PC-3 (cell line): ENCODE measurements around the gene RNF4. TPM values are rescaled to one million over a fixed set of nuclear protein-coding genes. Genes with fewer than 3 reads are reported as not detected.

Experiments used
- ATAC-seq: fragments of 200-7000 bp; cut with Tn5 transposase; 2 replicates; pipeline ENCODE4 v1.9.1; 2020; ENCODE audit warnings: mild to moderate bottlenecking, moderate library complexity
- BruUV-seq: library from RNA; stranded (reverse); fragments of 400-500 nt; replicated peaks from 2 replicates; lab custom pipeline; 2021; lab: Mats Ljungman, UMichigan
- CTCF ChIA-PET: fragments of 300-600 bp; sonication (Branson Sonifier 250); formaldehyde crosslinking; loops from one replicate; lab custom pipeline; 2022; ENCODE audit warnings: antibody characterized with exemption; lab: Charles Lee
- POLR2A ChIA-PET: fragments of 300-600 bp; sonication (Branson Sonifier 250); formaldehyde crosslinking; loops from one replicate; lab custom pipeline; 2022; ENCODE audit warnings: antibody characterized with exemption; ENCODE audit not compliant: unreplicated experiment; lab: Charles Lee
- DNase-seq: peaks from one replicate; pipeline ENCODE4 v3.0.0-alpha.2; 2015
- H2AFZ ChIP-seq: fragments of 300-600 bp; sonication (generic); 2 replicates; pipeline ENCODE4 v1.6.0; 2016; ENCODE audit warnings: antibody characterized with exemption, low read length
- H3F3A ChIP-seq: fragments of 300-600 bp; sonication (generic); one replicate; pipeline ENCODE4 v1.6.0; 2017; ENCODE audit warnings: antibody characterized with exemption, low read length, control low read depth, mild to moderate bottlenecking; ENCODE audit not compliant: unreplicated experiment
- H3K27ac ChIP-seq: fragments of 300-600 bp; sonication (generic); 2 replicates; pipeline ENCODE4 v1.5.1; 2016; ENCODE audit warnings: mild to moderate bottlenecking, low read length
- H3K27me3 ChIP-seq: fragments of 300-600 bp; sonication (generic); 2 replicates; pipeline ENCODE4 v1.6.1; 2016; ENCODE audit warnings: low read length, mixed read lengths
- H3K36me3 ChIP-seq: fragments of 300-600 bp; sonication (generic); 2 replicates; pipeline ENCODE4 v1.6.1; 2016; ENCODE audit warnings: low read depth, mixed run types, low read length, mixed read lengths
- H3K4me1 ChIP-seq: fragments of 300-600 bp; sonication (generic); 2 replicates; pipeline ENCODE4 v1.5.1; 2016; ENCODE audit warnings: low read length; ENCODE audit not compliant: insufficient read depth
- H3K4me2 ChIP-seq: fragments of 300-600 bp; sonication (generic); 2 replicates; pipeline ENCODE4 v1.6.0; 2016; ENCODE audit warnings: low read length
- H3K4me3 ChIP-seq: fragments of 300-600 bp; sonication (generic); 2 replicates; pipeline ENCODE4 v1.5.1; 2016; ENCODE audit warnings: mild to moderate bottlenecking, low read length, mixed read lengths
- H3K79me2 ChIP-seq: fragments of 300-600 bp; sonication (generic); 2 replicates; pipeline ENCODE4 v1.6.1; 2017; ENCODE audit warnings: low read length, mixed read lengths
- H3K9ac ChIP-seq: fragments of 300-600 bp; sonication (generic); 2 replicates; pipeline ENCODE4 v1.6.0; 2016; ENCODE audit warnings: mild to moderate bottlenecking, low read length
- H3K9me2 ChIP-seq: fragments of 300-600 bp; sonication (generic); replicated peaks from 2 replicates; pipeline ENCODE4 v1.6.1; 2016; ENCODE audit warnings: mixed run types, low read length, mixed read lengths
- H3K9me3 ChIP-seq: fragments of 300-600 bp; sonication (generic); 2 replicates; pipeline ENCODE4 v1.6.1; 2016; ENCODE audit warnings: low read length, mixed read lengths
- H4K20me1 ChIP-seq: fragments of 300-600 bp; sonication (generic); 2 replicates; pipeline ENCODE4 v1.6.1; 2016; ENCODE audit warnings: low read length, mixed read lengths
- CTCF ChIP-seq: fragments of 300-600 bp; sonication (generic); conservative IDR thresholded peaks from 2 replicates; pipeline ENCODE4 v1.5.1; 2017; ENCODE audit warnings: antibody characterized with exemption, low read depth, mild to moderate bottlenecking, low read length
- EZH2 ChIP-seq: fragments of 300-600 bp; sonication (generic); IDR thresholded peaks from one replicate; pipeline ENCODE4 v1.6.1; 2017; ENCODE audit warnings: antibody characterized with exemption, mild to moderate bottlenecking, low read length; ENCODE audit not compliant: unreplicated experiment
- EZH2phosphoT487 ChIP-seq: fragments of 300-600 bp; sonication (generic); IDR thresholded peaks from 2 replicates; pipeline ENCODE4 v1.6.1; 2018; ENCODE audit warnings: mild to moderate bottlenecking, antibody characterized with exemption, low read length, borderline replicate concordance
- intact Hi-C: fragments of 100-400 bp; cut with micrococcal nuclease; formaldehyde crosslinking; loops from 2 replicates; pipeline ENCODE4 v1.9.0; 2023
- total RNA-seq: library from RNA; depleted of rRNA; stranded (reverse); fragments of >200 nt; gene quantifications from 2 replicates; pipeline ENCODE4 v1.2.3, GENCODE V29; 2014

RNF4 gene
- total RNA-seq, 1 experiment from 2014 or later: 27.4 TPM

GRCh38 chr4:2534904-2535375 lies 66.0 kb downstream of the RNF4 start:
- no peak overlapping the region for H3K27ac ChIP-seq

GRCh38 chr4:2535376-2536192 lies 66.7 kb downstream of the RNF4 start:
- peak overlapping the region; percentile 96 for H3K4me2 ChIP-seq
- H3K27me3 ChIP-seq: no peaks in the 10 kb centered on the region
- no peak for ATAC-seq
- intact Hi-C loops: loop anchor here (5.0 kb wide), 1 partner anchor 68 kb away; the partner anchor contains the start of gene RNF4
- H3K9ac ChIP-seq: peak overlapping the region; percentile 94
- no peak for DNase-seq
- CTCF ChIA-PET: no interaction called here
- H2AFZ ChIP-seq: peak overlapping the region; percentile 76
- H3K36me3 ChIP-seq: no peaks in the 10 kb centered on the region
- H3K9me3 ChIP-seq: no peaks in the 10 kb centered on the region
- peaks cover 43% of the 10 kb centered on the region for H3K79me2 ChIP-seq
- TSS peak; percentile 79 for BruUV-seq
- TF ChIP-seq CTCF (no peak), EZH2 (no peak), EZH2phosphoT487 (no peak)
- H3K4me3 ChIP-seq: peak overlapping the region; percentile 82
- no peaks in the 10 kb centered on the region for H3F3A ChIP-seq
- H3K27ac ChIP-seq: peak overlapping the region; percentile 70
- peaks cover 7% of the 10 kb centered on the region; the same call in 1 of the 2 replicates for H3K4me1 ChIP-seq
- H3K9me2 ChIP-seq: no peaks in the 10 kb centered on the region
- peaks cover 7% of the 10 kb centered on the region for H4K20me1 ChIP-seq
- POLR2A ChIA-PET: interaction anchor here (0.6 kb wide), 2 partner anchors 312 to 529 kb away, joined by 3 to 6 read pairs; no protein-coding TSS in a partner anchor

More at GRCh38 chr4:2534904-2535375, 66.0 kb downstream of the RNF4 start:
- H3K4me1 ChIP-seq: peaks cover 7% of the 10 kb centered on the region; the same call in 1 of the 2 replicates
- no peaks in the 10 kb centered on the region for H3K9me2 ChIP-seq
- peak overlapping the region; percentile 96 for H3K4me2 ChIP-seq
- peak overlapping the region; percentile 82 for H3K4me3 ChIP-seq
- peak overlapping the region; percentile 94 for H3K9ac ChIP-seq
- peaks cover 7% of the 10 kb centered on the region for H4K20me1 ChIP-seq
- DNase-seq (peak; percentile 14), ATAC-seq (no peak)
- ChIA-PET CTCF (no interaction called here), POLR2A (no interaction called here)
- H2AFZ ChIP-seq: no peak overlapping the region
- BruUV-seq: no TSS peak
- H3F3A ChIP-seq: no peaks in the 10 kb centered on the region
- no peaks in the 10 kb centered on the region for H3K9me3 ChIP-seq
- intact Hi-C loops: loop anchor here (5.0 kb wide), 1 partner anchor 68 kb away; the partner anchor contains the start of gene RNF4
- H3K27me3 ChIP-seq: no peaks in the 10 kb centered on the region
- H3K79me2 ChIP-seq: peaks cover 36% of the 10 kb centered on the region
- H3K36me3 ChIP-seq: no peaks in the 10 kb centered on the region
- no peak for TF ChIP-seq CTCF
- no peak for TF ChIP-seq EZH2
- no peak for TF ChIP-seq EZH2phosphoT487
